ENCODE results near the gene IL1A. TPM values are rescaled to one million over a fixed set of nuclear protein-coding genes. Genes with fewer than 3 reads are reported as not detected.

Gene IL1A
- polyA plus RNA-seq, 1 of the 3 experiments (the other 2 are of a cell fraction), result not detected

DNA sequence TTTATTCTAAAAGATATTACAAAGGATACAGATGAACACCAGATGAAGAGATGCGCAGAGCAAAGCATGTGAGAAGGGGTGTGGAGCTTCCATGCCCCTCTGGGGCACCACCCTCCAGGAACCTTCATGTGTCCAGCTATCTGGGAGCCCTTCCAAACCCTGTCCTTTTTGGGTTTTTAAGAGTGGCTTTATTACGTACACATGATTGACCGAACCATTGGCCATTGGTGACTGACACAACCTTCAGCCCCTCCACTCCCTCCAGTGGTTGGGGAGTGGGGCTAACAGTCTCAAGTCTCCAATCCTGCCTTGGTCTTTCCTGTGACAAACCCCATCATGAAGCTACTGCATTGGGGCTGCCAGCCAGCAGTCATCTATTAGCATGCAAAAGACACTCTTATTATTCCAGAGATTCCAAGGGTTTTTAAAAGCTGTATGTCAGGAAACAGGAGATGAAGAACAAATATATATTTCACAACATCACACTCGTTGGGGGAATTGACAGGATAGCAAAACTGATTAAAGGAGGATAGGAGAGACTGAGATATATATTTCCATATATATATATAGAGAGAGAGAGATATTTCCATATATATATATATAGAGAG lies 32.9 kb upstream of the IL1A start:
- POLR2A ChIA-PET, result no interaction called here
- H2AFZ ChIP-seq (ENCODE audit: low read depth), result no peak overlapping the region
- peaks cover 5% of the 10 kb centered on the region for H3F3A ChIP-seq (replicated peaks; ENCODE audit: insufficient read depth)
- H3K27me3 ChIP-seq (ENCODE audit: insufficient read depth), result no peaks in the 10 kb centered on the region
- CTCF ChIA-PET, result no interaction called here
- no peak overlapping the region for H3K4me3 ChIP-seq (ENCODE audit: low read depth in 2 of 2, low read length in 1 of 2)
- TF ChIP-seq FOXJ3 (CRISPR knock-in tag; IDR thresholded peaks at IDR 0.05) (no peak), MAX (IDR thresholded peaks at IDR 0.05; ENCODE audit: low read depth) (no peak), EP300 (IDR thresholded peaks at IDR 0.05; ENCODE audit: borderline replicate concordance in 1 of 2, low read depth in 1 of 2, low read length in 1 of 2) (no peak), TEAD4 (IDR thresholded peaks at IDR 0.05; ENCODE audit: borderline replicate concordance, insufficient read depth) (no peak), CHD2 (IDR thresholded peaks at IDR 0.05; ENCODE audit: low read length, partially characterized antibody) (no peak), RCOR1 (IDR thresholded peaks at IDR 0.05; ENCODE audit: low read length) (no peak), EZH2phosphoT487 (IDR thresholded peaks at IDR 0.05; ENCODE audit: borderline replicate concordance, low read depth) (no peak)
- TF ChIP-seq, protein P1, sequence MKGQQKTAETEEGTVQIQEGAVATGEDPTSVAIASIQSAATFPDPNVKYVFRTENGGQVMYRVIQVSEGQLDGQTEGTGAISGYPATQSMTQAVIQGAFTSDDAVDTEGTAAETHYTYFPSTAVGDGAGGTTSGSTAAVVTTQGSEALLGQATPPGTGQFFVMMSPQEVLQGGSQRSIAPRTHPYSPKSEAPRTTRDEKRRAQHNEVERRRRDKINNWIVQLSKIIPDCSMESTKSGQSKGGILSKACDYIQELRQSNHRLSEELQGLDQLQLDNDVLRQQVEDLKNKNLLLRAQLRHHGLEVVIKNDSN (IDR thresholded peaks at IDR 0.05; ENCODE audit: borderline replicate concordance, low read depth), result no peak
- no peaks in the 10 kb centered on the region for H3K36me3 ChIP-seq (replicated peaks in 1 of 2; ENCODE audit: control insufficient read depth in 1 of 2, insufficient read depth in 2 of 2, low read length in 1 of 2)
- H3K4me2 ChIP-seq, result no peak overlapping the region
- no peak overlapping the region for H3K9ac ChIP-seq
- H3K79me2 ChIP-seq (ENCODE audit: insufficient read depth), result no peaks in the 10 kb centered on the region
- no peaks in the 10 kb centered on the region for H3K9me2 ChIP-seq
- 71% methylated on average over 4 of the region's 4 CpGs for WGBS (ENCODE audit: low lambda C conversion rate)
- H4K20me1 ChIP-seq (ENCODE audit: insufficient read depth), result no peaks in the 10 kb centered on the region
- H3K27ac ChIP-seq (ENCODE audit: low read depth in 2 of 2, low read length in 1 of 2), result no peak overlapping the region
- H3K4me1 ChIP-seq (ENCODE audit: control insufficient read depth in 1 of 2, insufficient read depth in 2 of 2, low read depth in 1 of 2, low read length in 1 of 2), result peaks cover 0 to 6% of the 10 kb centered on the region in 2 experiments; a peak in 1 of 4 replicates
- DNase-seq, result no peak
- H3K9me3 ChIP-seq, result no peaks in the 10 kb centered on the region

DNA sequence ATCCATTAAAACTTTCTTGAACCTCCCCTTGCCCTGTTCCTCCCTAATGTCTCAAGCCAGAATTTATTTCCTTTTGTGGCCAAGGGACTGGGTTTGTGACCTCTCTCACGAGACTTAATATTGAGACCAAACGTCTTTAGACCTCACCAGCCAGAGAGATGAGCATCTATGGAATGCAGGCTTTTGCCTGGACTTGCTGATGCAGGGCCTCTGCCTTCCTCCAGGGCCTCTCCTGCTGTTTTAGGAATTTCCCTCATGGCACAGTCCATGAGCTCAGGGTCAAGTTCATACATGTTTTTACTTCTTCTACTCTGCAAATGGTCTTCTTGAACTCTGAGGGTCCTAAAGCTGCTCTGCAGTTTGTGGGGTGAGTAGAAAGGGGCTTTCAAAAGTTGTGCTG lies 30.0 kb upstream of the IL1A start:
- CTCF ChIA-PET, result no interaction called here
- WGBS (ENCODE audit: low lambda C conversion rate), result 29% methylated on average over 2 of the region's 2 CpGs
- no peaks in the 10 kb centered on the region for H3K9me3 ChIP-seq
- TF ChIP-seq ELF1 (IDR thresholded peaks at IDR 0.05), result no peak
- TF ChIP-seq, protein P2, sequence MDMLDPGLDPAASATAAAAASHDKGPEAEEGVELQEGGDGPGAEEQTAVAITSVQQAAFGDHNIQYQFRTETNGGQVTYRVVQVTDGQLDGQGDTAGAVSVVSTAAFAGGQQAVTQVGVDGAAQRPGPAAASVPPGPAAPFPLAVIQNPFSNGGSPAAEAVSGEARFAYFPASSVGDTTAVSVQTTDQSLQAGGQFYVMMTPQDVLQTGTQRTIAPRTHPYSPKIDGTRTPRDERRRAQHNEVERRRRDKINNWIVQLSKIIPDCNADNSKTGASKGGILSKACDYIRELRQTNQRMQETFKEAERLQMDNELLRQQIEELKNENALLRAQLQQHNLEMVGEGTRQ (IDR thresholded peaks at IDR 0.05; ENCODE audit: borderline replicate concordance, low read depth, low read length), result no peak
- no peak for TF ChIP-seq YY1 (IDR thresholded peaks at IDR 0.05; ENCODE audit: low read depth)
- TF ChIP-seq NRF1 (IDR thresholded peaks at IDR 0.05; ENCODE audit: low read depth, low read length), result no peak
- TF ChIP-seq SMC3 (IDR thresholded peaks at IDR 0.05; ENCODE audit: low read depth, low read length), result no peak
- no peak for TF ChIP-seq EP300 (IDR thresholded peaks at IDR 0.05; ENCODE audit: borderline replicate concordance in 1 of 2, low read depth in 1 of 2, low read length in 1 of 2)
- TF ChIP-seq TAF1 (IDR thresholded peaks at IDR 0.05; ENCODE audit: borderline replicate concordance, low read depth, low read length), result no peak
- TF ChIP-seq RAD21 (IDR thresholded peaks at IDR 0.05; ENCODE audit: low read length), result no peak
- no peak for TF ChIP-seq JUND (IDR thresholded peaks at IDR 0.05)
- no peak for TF ChIP-seq RFX5 (IDR thresholded peaks at IDR 0.05; ENCODE audit: low read length)
- TF ChIP-seq, protein P3, sequence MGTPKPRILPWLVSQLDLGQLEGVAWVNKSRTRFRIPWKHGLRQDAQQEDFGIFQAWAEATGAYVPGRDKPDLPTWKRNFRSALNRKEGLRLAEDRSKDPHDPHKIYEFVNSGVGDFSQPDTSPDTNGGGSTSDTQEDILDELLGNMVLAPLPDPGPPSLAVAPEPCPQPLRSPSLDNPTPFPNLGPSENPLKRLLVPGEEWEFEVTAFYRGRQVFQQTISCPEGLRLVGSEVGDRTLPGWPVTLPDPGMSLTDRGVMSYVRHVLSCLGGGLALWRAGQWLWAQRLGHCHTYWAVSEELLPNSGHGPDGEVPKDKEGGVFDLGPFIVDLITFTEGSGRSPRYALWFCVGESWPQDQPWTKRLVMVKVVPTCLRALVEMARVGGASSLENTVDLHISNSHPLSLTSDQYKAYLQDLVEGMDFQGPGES (IDR thresholded peaks at IDR 0.05; ENCODE audit: low read depth, low read length), result no peak
- no peak for TF ChIP-seq MXI1 (IDR thresholded peaks at IDR 0.05; ENCODE audit: low read depth, low read length)
- no peak for TF ChIP-seq GATA2 (CRISPR knock-in tag; IDR thresholded peaks at IDR 0.05)
- no peak for TF ChIP-seq CTCF (IDR thresholded peaks at IDR 0.05)
- no peak for TF ChIP-seq FOXM1 (IDR thresholded peaks at IDR 0.05; ENCODE audit: low read depth)
- TF ChIP-seq CHD2 (IDR thresholded peaks at IDR 0.05; ENCODE audit: low read length, partially characterized antibody), result no peak
- no peak for TF ChIP-seq POLR2AphosphoS5 (IDR thresholded peaks at IDR 0.05; ENCODE audit: low read depth, low read length)
- no peaks in the 10 kb centered on the region for H3K27me3 ChIP-seq (ENCODE audit: insufficient read depth)
- H3K9me2 ChIP-seq, result no peaks in the 10 kb centered on the region
- H2AFZ ChIP-seq (ENCODE audit: low read depth), result peak overlapping the region; percentile 39; the same call in 1 of the 2 replicates
- POLR2A ChIA-PET, result no interaction called here
- H3K4me1 ChIP-seq (ENCODE audit: control insufficient read depth in 1 of 2, insufficient read depth in 2 of 2, low read depth in 1 of 2, low read length in 1 of 2), result peaks cover 0 to 7% of the 10 kb centered on the region in 2 experiments; a peak in 1 of 4 replicates
- H3K4me2 ChIP-seq, result no peak overlapping the region
- H3K27ac ChIP-seq (ENCODE audit: low read depth in 2 of 2, low read length in 1 of 2), result no peak overlapping the region
- H3K4me3 ChIP-seq (ENCODE audit: low read depth in 2 of 2, low read length in 1 of 2), result no peak overlapping the region
- H4K20me1 ChIP-seq (ENCODE audit: insufficient read depth), result no peaks in the 10 kb centered on the region
- no peak for DNase-seq
- H3K36me3 ChIP-seq (replicated peaks in 1 of 2; ENCODE audit: control insufficient read depth in 1 of 2, insufficient read depth in 2 of 2, low read length in 1 of 2), result no peaks in the 10 kb centered on the region
- H3K9ac ChIP-seq, result no peak overlapping the region
- no peaks in the 10 kb centered on the region for H3K79me2 ChIP-seq (ENCODE audit: insufficient read depth)
- peaks cover 6% of the 10 kb centered on the region for H3F3A ChIP-seq (replicated peaks; ENCODE audit: insufficient read depth)
